H1 (cell line): Measurements from ENCODE around the gene HTR6. TPM values are rescaled to one million over a fixed set of nuclear protein-coding genes. Genes with fewer than 3 reads are reported as not detected.
A peak's percentile ranks its signal among the peaks of the same experiment; 100 is the strongest.

Source experiments
- CTCF ChIA-PET: fragments of 300-600 bp; sonication (Branson Sonifier 250); formaldehyde crosslinking; loops from one replicate; lab custom pipeline; 2021; ENCODE audit not compliant: partially characterized antibody; lab: Charles Lee
- POLR2A ChIA-PET: fragments of 300-600 bp; sonication (Branson Sonifier 250); formaldehyde crosslinking; loops from one replicate; lab custom pipeline; 2021; ENCODE audit warnings: inconsistent platforms; ENCODE audit not compliant: partially characterized antibody; lab: Charles Lee
- DNase-seq, 2 experiments: peaks; one replicate each; pipeline versions ENCODE4 v3.0.0 to v3.0.0-alpha.2; 2010 to 2022; ENCODE audit warnings: low spot score in 2 of 2, low read depth in 1 of 2, mixed read lengths in 1 of 2
- FAIRE-seq: peaks from 2 replicates; lab custom pipeline; 2011; peaks lifted over from hg19 to GRCh38; lab: Jason Lieb, UNC
- H2AFZ ChIP-seq: 2 replicates; pipeline ENCODE4 v1.8.1; 2012; ENCODE audit warnings: low read length, inconsistent platforms
- H2AK5ac ChIP-seq: 2 replicates; pipeline ENCODE4 v1.6.1; 2013; ENCODE audit warnings: low read depth, low read length
- H2BK120ac ChIP-seq: replicated peaks from 2 replicates; pipeline ENCODE3; 2013; ENCODE audit warnings: low read depth, low read length, inconsistent platforms
- H2BK12ac ChIP-seq: 2 replicates; pipeline ENCODE4 v1.6.1; 2013; ENCODE audit warnings: low read depth, low read length
- H2BK15ac ChIP-seq: 2 replicates; pipeline ENCODE4 v1.6.1; 2013; ENCODE audit warnings: low read length
- H2BK20ac ChIP-seq: 2 replicates; pipeline ENCODE4 v1.6.1; 2013; ENCODE audit warnings: low read length
- H2BK5ac ChIP-seq: 2 replicates; pipeline ENCODE4 v1.6.1; 2013; ENCODE audit warnings: low read depth, low read length
- H3K14ac ChIP-seq: 2 replicates; pipeline ENCODE4 v1.6.1; 2013; ENCODE audit warnings: inconsistent platforms; ENCODE audit not compliant: insufficient read length
- H3K18ac ChIP-seq: 2 replicates; pipeline ENCODE4 v1.6.1; 2013; ENCODE audit warnings: low read length; ENCODE audit errors: extremely low read depth
- H3K23ac ChIP-seq: 2 replicates; pipeline ENCODE4 v1.6.1; 2013; ENCODE audit warnings: inconsistent platforms; ENCODE audit not compliant: insufficient read length
- H3K23me2 ChIP-seq: 2 replicates; pipeline ENCODE4 v1.6.1; 2013; ENCODE audit warnings: low read depth, low read length
- H3K27ac ChIP-seq: 2 replicates; pipeline ENCODE4 v1.6.1; 2011; ENCODE audit warnings: low read depth, low read length, inconsistent platforms
- H3K27me3 ChIP-seq, 4 experiments: replicated peaks in 1 of 4; 1 replicate in 1 of 4; 2 replicates in 3 of 4; pipeline versions ENCODE4 v1.6.1 to v1.8.1; 2011 to 2013; ENCODE audit warnings: low read length in 3 of 4, mild to moderate bottlenecking in 3 of 4, inconsistent platforms in 2 of 4, mixed read lengths in 2 of 4, moderate library complexity in 1 of 4; ENCODE audit not compliant: control insufficient read depth in 3 of 4, insufficient read depth in 3 of 4; ENCODE audit errors: extremely low read depth in 1 of 4
- H3K36me3 ChIP-seq, 4 experiments: 2 replicates each; pipeline versions ENCODE4 v1.6.1 to v1.8.1; 2011 to 2013; ENCODE audit warnings: mild to moderate bottlenecking in 4 of 4, low read length in 3 of 4, moderate library complexity in 2 of 4, control low read depth in 1 of 4, inconsistent platforms in 1 of 4; ENCODE audit not compliant: insufficient read depth in 4 of 4, control insufficient read depth in 2 of 4
- H3K4ac ChIP-seq: replicated peaks from 2 replicates; pipeline ENCODE3; 2013; ENCODE audit warnings: low read length, low read depth, mixed read lengths, inconsistent platforms; ENCODE audit not compliant: insufficient read length
- H3K4me1 ChIP-seq, 4 experiments: replicated peaks in 1 of 4; 1 replicate in 1 of 4; 2 replicates in 3 of 4; pipeline versions ENCODE4 v1.6.1 to v1.8.1; 2011 to 2013; ENCODE audit warnings: low read length in 3 of 4, inconsistent platforms in 2 of 4, mixed read lengths in 1 of 4; ENCODE audit not compliant: insufficient read depth in 4 of 4, control insufficient read depth in 3 of 4
- H3K4me2 ChIP-seq, 2 experiments: 2 replicates each; pipeline versions ENCODE4 v1.6.1 to v1.8.1; 2011 to 2013; ENCODE audit warnings: low read depth in 2 of 2, low read length in 2 of 2, control low read depth in 1 of 2, inconsistent platforms in 1 of 2, mild to moderate bottlenecking in 1 of 2; ENCODE audit not compliant: insufficient read depth in 1 of 2
- H3K4me3 ChIP-seq, 4 experiments: fragments of 200-600, 300-600 bp in 1 of 4; sonication (generic), shearing (Covaris generic), sonication (Bioruptor Twin) in 1 of 4; 2 replicates each; pipeline versions ENCODE4 v1.5.1 to v1.8.1; 2011 to 2016; ENCODE audit warnings: low read length in 4 of 4, low read depth in 3 of 4, control low read depth in 2 of 4, inconsistent platforms in 2 of 4, mild to moderate bottlenecking in 2 of 4, mixed read lengths in 1 of 4, moderate library complexity in 1 of 4; ENCODE audit not compliant: insufficient read depth in 2 of 4; ENCODE audit errors: extremely low read depth in 1 of 4
- H3K56ac ChIP-seq: replicated peaks from 2 replicates; pipeline ENCODE3; 2013; ENCODE audit warnings: low read depth, mild to moderate bottlenecking, mixed read lengths, low read length, inconsistent platforms; ENCODE audit not compliant: insufficient read length
- H3K79me1 ChIP-seq: 2 replicates; pipeline ENCODE4 v1.6.1; 2013; ENCODE audit warnings: low read depth, low read length, control low read depth
- H3K79me2 ChIP-seq, 2 experiments: 2 replicates each; pipeline versions ENCODE4 v1.6.1 to v1.8.1; 2012 to 2013; ENCODE audit warnings: low read length in 2 of 2, mild to moderate bottlenecking in 2 of 2, inconsistent platforms in 1 of 2; ENCODE audit not compliant: insufficient read depth in 2 of 2, control insufficient read depth in 1 of 2
- H3K9ac ChIP-seq, 4 experiments: replicated peaks in 1 of 4; 1 replicate in 1 of 4; 2 replicates in 3 of 4; pipeline versions ENCODE4 v1.6.1 to v1.8.1; 2011 to 2013; ENCODE audit warnings: low read depth in 3 of 4, low read length in 3 of 4, control low read depth in 2 of 4, mild to moderate bottlenecking in 2 of 4, moderate library complexity in 2 of 4, inconsistent platforms in 1 of 4; ENCODE audit errors: extremely low read depth in 1 of 4
- H3K9me3 ChIP-seq, 2 experiments: 2 replicates each; pipeline versions ENCODE4 v1.6.1 to v1.8.1; 2012 to 2013; ENCODE audit warnings: mild to moderate bottlenecking in 2 of 2, moderate library complexity in 2 of 2, control low read depth in 1 of 2, inconsistent platforms in 1 of 2, low read depth in 1 of 2, low read length in 1 of 2, mixed read lengths in 1 of 2; ENCODE audit not compliant: insufficient read depth in 2 of 2
- H4K20me1 ChIP-seq, 2 experiments: replicated peaks in 1 of 2; 2 replicates each; pipeline versions ENCODE3 to v1.8.1; 2011 to 2013; ENCODE audit warnings: inconsistent platforms in 2 of 2, low read length in 2 of 2, mild to moderate bottlenecking in 1 of 2; ENCODE audit not compliant: insufficient read depth in 2 of 2, control insufficient read depth in 1 of 2
- H4K5ac ChIP-seq: 2 replicates; pipeline ENCODE4 v1.6.1; 2013; ENCODE audit warnings: low read length, low read depth, mixed read lengths, inconsistent platforms; ENCODE audit not compliant: insufficient read length
- H4K8ac ChIP-seq: 2 replicates; pipeline ENCODE4 v1.8.0; 2013; ENCODE audit warnings: mild to moderate bottlenecking, moderate library complexity, low read length, inconsistent platforms; ENCODE audit not compliant: insufficient read depth; ENCODE audit errors: extremely low read depth
- H4K91ac ChIP-seq: replicated peaks from 2 replicates; pipeline ENCODE3; 2013; ENCODE audit warnings: low read length, mixed read lengths, inconsistent platforms; ENCODE audit not compliant: insufficient read length
- BCL11A ChIP-seq, 2 experiments: IDR thresholded peaks; one replicate each; pipeline ENCODE4 v1.6.1; 2011; ENCODE audit warnings: low read depth in 2 of 2, low read length in 2 of 2, mild to moderate bottlenecking in 2 of 2
- CBX5 ChIP-seq: fragments of 300-800, 300-1000 bp; sonication (generic); IDR thresholded peaks from 2 replicates; pipeline ENCODE4 v1.7.1; 2016; ENCODE audit warnings: antibody characterized with exemption, low read length, low read depth
- CREB1 ChIP-seq: IDR thresholded peaks from 2 replicates; pipeline ENCODE4 v1.6.1; 2012; ENCODE audit warnings: inconsistent platforms
- HDAC2 ChIP-seq, 2 experiments: fragments of 300-600 bp in 1 of 2; sonication (generic) in 1 of 2; IDR thresholded peaks; 2 replicates each; pipeline ENCODE4 v1.6.1; 2011 to 2012; ENCODE audit warnings: low read depth in 2 of 2, low read length in 2 of 2, mild to moderate bottlenecking in 2 of 2, moderate library complexity in 2 of 2, borderline replicate concordance in 1 of 2, inconsistent platforms in 1 of 2
- KDM1A ChIP-seq: fragments of 200-600, 300-600 bp; sonication (generic); IDR thresholded peaks from 2 replicates; pipeline ENCODE4 v1.7.1; 2016; ENCODE audit warnings: mild to moderate bottlenecking, low read length, borderline replicate concordance
- KDM5A ChIP-seq: fragments of 200-600 bp; IDR thresholded peaks from 2 replicates; pipeline ENCODE4 v1.7.1; 2012; ENCODE audit warnings: mild to moderate bottlenecking, low read length, inconsistent platforms, mixed read lengths
- MAFK ChIP-seq: IDR thresholded peaks from 2 replicates; pipeline ENCODE4 v1.6.1; 2012; ENCODE audit warnings: low read depth, mild to moderate bottlenecking, improper control_type of control experiment, low read length
- SIRT6 ChIP-seq: IDR thresholded peaks from one replicate; pipeline ENCODE4 v1.7.1; 2012; ENCODE audit warnings: low read length, inconsistent platforms
- TAF7 ChIP-seq: optimal IDR thresholded peaks from 2 replicates; pipeline ENCODE3; 2011; ENCODE audit warnings: low read depth, mild to moderate bottlenecking, inconsistent platforms, low read length, moderate library complexity, borderline replicate concordance
- WGBS, 2 experiments: shearing (Covaris generic) in 1 of 2; methylation state at CpG; one replicate each; pipeline versions ENCODE4 v1.1.6 to v1.1.7; 2013 to 2015; ENCODE audit warnings: low lambda C conversion rate in 2 of 2, mixed read lengths in 2 of 2, inconsistent platforms in 1 of 2, low coverage in 1 of 2, missing lambda C conversion rate in 1 of 2; ENCODE audit not compliant: insufficient replicate concordance in 2 of 2, insufficient coverage in 1 of 2, insufficient read length in 1 of 2; ENCODE audit errors: extremely low coverage in 1 of 2, missing lambda C conversion rate in 1 of 2; 5-methylcytosine and 5-hydroxymethylcytosine counted together
- polyA plus RNA-seq, 7 experiments: library from polyadenylated mRNA; depleted of rRNA in 3 of 7; stranded (reverse) in 5 of 7; unstranded in 2 of 7; fragments of >200 nt in 5 of 7; fragments of 200-250 nt in 2 of 7; gene quantifications; 1 replicate in 5 of 7; 2 replicates in 1 of 7; 4 replicates in 1 of 7; pipeline versions ENCODE4 v1.2.1 to v1.2.3, GENCODE V29; 2011 to 2013; ENCODE audit warnings: missing spikeins in 2 of 7, mixed read lengths in 2 of 7
- total RNA-seq: library from RNA; stranded (reverse); fragmentation: NEBNext Ultra II Directional; extraction: Animal tissue kit (Norgen Biotek cat#: 25700); gene quantifications from 2 replicates; pipeline ENCODE4 v1.2.1, GENCODE V29; 2021

HTR6 gene
- total and polyA plus RNA-seq, 2 of the 8 experiments (the other 6 are each of a cell fraction or from before 2014, with no cell fraction given), result 0.76 to 0.95 TPM

DNA sequence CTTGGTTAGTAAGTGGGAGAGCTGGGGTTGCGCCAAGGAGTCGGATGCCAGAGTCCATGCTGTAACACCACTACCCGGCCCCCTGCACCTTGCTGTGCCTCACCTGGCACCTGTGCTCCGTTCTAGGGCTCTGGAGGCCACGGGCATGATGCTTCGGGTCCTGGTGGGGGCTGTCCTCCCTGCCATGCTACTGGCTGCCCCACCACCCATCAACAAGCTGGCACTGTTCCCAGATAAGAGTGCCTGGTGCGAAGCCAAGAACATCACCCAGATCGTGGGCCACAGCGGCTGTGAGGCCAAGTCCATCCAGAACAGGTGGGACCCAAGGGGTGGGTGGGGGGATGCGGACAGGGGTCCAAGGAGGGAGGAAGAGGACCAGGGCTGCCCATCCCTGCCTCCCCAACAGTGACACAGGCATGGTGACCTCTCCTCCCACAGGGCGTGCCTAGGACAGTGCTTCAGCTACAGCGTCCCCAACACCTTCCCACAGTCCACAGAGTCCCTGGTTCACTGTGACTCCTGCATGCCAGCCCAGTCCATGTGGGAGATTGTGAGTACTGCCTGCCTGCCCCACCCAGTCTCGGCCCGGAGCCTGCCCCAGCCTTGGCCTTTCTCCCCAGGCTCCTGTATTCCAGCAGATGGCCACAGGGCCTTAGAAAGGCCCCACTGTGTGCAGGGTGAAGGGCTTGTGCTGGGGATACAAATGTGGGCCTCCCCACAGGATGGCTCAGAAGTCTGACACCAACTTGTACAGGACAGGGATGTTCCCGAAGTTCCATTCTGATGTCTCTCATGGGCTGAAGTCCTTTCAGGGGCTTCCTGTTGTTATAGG, 9.6 kb upstream of the HTR6 start:
- Histone ChIP-seq H2AFZ (no peak overlapping the region), H3K27ac (no peak overlapping the region), H3K4ac (no peak overlapping the region), H3K23ac (no peak overlapping the region), H2BK15ac (peak overlapping the region; percentile 92; the same call in 1 of the 2 replicates), H3K79me2 (no peaks in the 10 kb centered on the region), H3K4me2 (no peak overlapping the region), H3K79me1 (no peaks in the 10 kb centered on the region), H2BK12ac (peak overlapping the region; percentile 92; the same call in 1 of the 2 replicates), H4K8ac (no peak overlapping the region), H3K4me1 (peaks cover 0 to 5% (median 3%) of the 10 kb centered on the region in 4 experiments; a peak in 5 of 7 replicates), H4K20me1 (no peaks in the 10 kb centered on the region), H2BK5ac (peak overlapping the region; percentile 20; the same call in 1 of the 2 replicates), H3K36me3 (no peaks in the 10 kb centered on the region), H4K5ac (no peak overlapping the region), H3K9me3 (no peaks in the 10 kb centered on the region), H3K4me3 (no peak overlapping the region), H3K56ac (no peak overlapping the region), H3K18ac (no peak overlapping the region), H3K27me3 (no peaks in the 10 kb centered on the region; a peak in 1 of 7 replicates), H3K14ac (no peak overlapping the region), H4K91ac (peak overlapping the region; percentile 41), H2BK20ac (peak overlapping the region; percentile 48; the same call in 1 of the 2 replicates), H2BK120ac (no peak overlapping the region), H2AK5ac (no peak overlapping the region), H3K23me2 (no peaks in the 10 kb centered on the region), H3K9ac (no peak overlapping the region)
- WGBS, 2 experiments, result 89% methylated on average over 15 of the region's 15 CpGs; no CpG with 5 or more reads in 1 of the 2 experiments
- TF ChIP-seq BCL11A (IDR thresholded peaks at IDR 0.05; ENCODE audit: low read depth in 2 of 2, low read length in 2 of 2), result no peak
- TF ChIP-seq TAF7, result no peak
- TF ChIP-seq KDM5A, result no peak
- TF ChIP-seq SIRT6, result no peak
- no peak for TF ChIP-seq MAFK
- no peak for TF ChIP-seq CREB1
- no peak for TF ChIP-seq HDAC2 (IDR thresholded peaks at IDR 0.05; ENCODE audit: borderline replicate concordance in 1 of 2, low read depth in 2 of 2, low read length in 2 of 2)
- no peak for TF ChIP-seq KDM1A
- no peak for TF ChIP-seq CBX5
- FAIRE-seq (no peak), DNase-seq (no peak)
- ChIA-PET CTCF (interaction anchor here (0.6 to 7.9 kb wide), 11 partner anchors 8 to 445 kb away, joined by 3 to 63 read pairs (median 3); partner anchors contain the start of gene UBR4), POLR2A (no interaction called here)
